ENCODE data around the gene CA14.

The CA14 gene

DNA sequence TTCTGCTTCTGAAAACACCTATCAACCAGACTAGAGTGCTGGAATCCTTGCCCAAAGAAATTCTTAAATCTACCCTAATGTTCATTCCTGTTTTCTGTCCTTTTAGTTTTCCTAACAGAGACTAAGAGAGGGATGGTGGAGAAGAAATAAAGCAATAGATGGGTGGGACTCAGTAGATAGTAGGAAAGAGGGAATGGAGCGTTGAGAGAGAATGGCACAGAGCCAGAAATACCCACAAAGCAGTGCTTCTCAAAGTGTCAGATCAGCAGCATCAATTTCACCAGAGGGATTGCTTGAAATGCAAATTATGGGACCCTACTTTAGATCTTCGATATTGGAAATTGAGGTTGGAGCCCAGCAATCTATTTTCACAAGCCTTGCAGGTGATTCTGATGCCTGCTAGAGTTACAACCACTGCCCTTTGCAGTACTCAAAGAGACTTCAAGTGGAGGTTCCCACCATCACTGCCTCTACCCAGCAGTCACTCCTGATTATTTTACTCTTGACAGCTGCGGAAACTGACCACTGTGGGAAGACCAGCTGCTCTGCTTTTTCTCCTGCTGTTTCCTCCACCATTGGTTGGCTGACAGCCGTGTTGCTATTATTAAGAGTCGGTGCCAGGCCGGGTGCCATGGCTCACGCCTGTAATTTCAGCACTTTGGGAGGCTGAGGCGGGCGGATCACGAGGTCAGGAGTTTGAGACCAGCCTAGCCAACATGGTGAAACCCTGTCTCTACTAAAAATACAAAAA lies 52.4 kb downstream of the CA14 start:
- POLR2A ChIA-PET, result interaction anchor here (0.6 kb wide), 1 partner anchor 308 kb away, joined by 5 read pairs; no protein-coding TSS in a partner anchor
- CTCF ChIA-PET, result no interaction called here
- TF ChIP-seq, protein P1, sequence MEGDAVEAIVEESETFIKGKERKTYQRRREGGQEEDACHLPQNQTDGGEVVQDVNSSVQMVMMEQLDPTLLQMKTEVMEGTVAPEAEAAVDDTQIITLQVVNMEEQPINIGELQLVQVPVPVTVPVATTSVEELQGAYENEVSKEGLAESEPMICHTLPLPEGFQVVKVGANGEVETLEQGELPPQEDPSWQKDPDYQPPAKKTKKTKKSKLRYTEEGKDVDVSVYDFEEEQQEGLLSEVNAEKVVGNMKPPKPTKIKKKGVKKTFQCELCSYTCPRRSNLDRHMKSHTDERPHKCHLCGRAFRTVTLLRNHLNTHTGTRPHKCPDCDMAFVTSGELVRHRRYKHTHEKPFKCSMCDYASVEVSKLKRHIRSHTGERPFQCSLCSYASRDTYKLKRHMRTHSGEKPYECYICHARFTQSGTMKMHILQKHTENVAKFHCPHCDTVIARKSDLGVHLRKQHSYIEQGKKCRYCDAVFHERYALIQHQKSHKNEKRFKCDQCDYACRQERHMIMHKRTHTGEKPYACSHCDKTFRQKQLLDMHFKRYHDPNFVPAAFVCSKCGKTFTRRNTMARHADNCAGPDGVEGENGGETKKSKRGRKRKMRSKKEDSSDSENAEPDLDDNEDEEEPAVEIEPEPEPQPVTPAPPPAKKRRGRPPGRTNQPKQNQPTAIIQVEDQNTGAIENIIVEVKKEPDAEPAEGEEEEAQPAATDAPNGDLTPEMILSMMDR (IDR thresholded peaks at IDR 0.05; ENCODE audit: control extremely low read depth, extremely low read depth, low read depth, missing control alignments), result no peak
- DNase-seq (ENCODE audit: extremely low spot score), result no peak

GRCh38 chr1:150311762-150312161 lies 54.2 kb downstream of the CA14 start:
- TF ChIP-seq, protein P1 (IDR thresholded peaks at IDR 0.05; ENCODE audit: control extremely low read depth, extremely low read depth, low read depth, missing control alignments), result no peak
- POLR2A ChIA-PET, result interaction anchor here (0.6 kb wide), 1 partner anchor 16 kb away, joined by 5 read pairs; no protein-coding TSS in a partner anchor
- CTCF ChIA-PET, result no interaction called here
- no peak for DNase-seq (ENCODE audit: extremely low spot score)
